ENCODE measurements around the gene KATNB1. TPM values are rescaled to one million over a fixed set of nuclear protein-coding genes. Genes with fewer than 3 reads are reported as not detected.
A peak's percentile ranks its signal among the peaks of the same experiment; 100 is the strongest.

Gene KATNB1
- total RNA-seq, 1 experiment from 2014 or later: 32.2 TPM

- TF ChIP-seq ZNF274 (IDR thresholded peaks at IDR 0.05; ENCODE audit: low read depth, low read length) (no peak), SIN3A (IDR thresholded peaks at IDR 0.05; ENCODE audit: low read depth) (no peak), EZH2phosphoT487 (IDR thresholded peaks at IDR 0.05; ENCODE audit: borderline replicate concordance) (no peak)
- no peaks in the 10 kb centered on the region for H3K9me2 ChIP-seq (ENCODE audit: insufficient read depth)
- peak overlapping the region; percentile 99 for H3K4me2 ChIP-seq (ENCODE audit: low read length)
- BruUV-seq (replicated peaks): no TSS peak
- H3K79me2 ChIP-seq (ENCODE audit: insufficient read depth, low read length): peaks cover 23% of the 10 kb centered on the region; the same call in 1 of the 2 replicates
- H3K9ac ChIP-seq (ENCODE audit: low read length): peak overlapping the region; percentile 87
- no peaks in the 10 kb centered on the region for H4K20me1 ChIP-seq (ENCODE audit: insufficient read depth)
- H2AFZ ChIP-seq (ENCODE audit: low read depth, low read length, poor library complexity, severe bottlenecking): no peak overlapping the region
- DNase-seq (ENCODE audit: low read depth, low spot score) (no peak), ATAC-seq (no peak)
- ChIA-PET RAD21 (ENCODE audit: low non-redundant PET in 1 of 2, low total read pairs in 2 of 2, uncharacterized antibody in 2 of 2, unreplicated experiment in 2 of 2) (no interaction called here), POLR2A (no interaction called here), CTCF (interaction anchor here (1.2 to 1.8 kb wide), 2 partner anchors 59 to 63 kb away, joined by 3 to 4 read pairs; no protein-coding TSS in a partner anchor)
- peak overlapping the region; percentile 80; the same call in 1 of the 2 replicates for H3K27ac ChIP-seq (ENCODE audit: low read depth, low read length)
- H3K9me3 ChIP-seq (ENCODE audit: control insufficient read depth in 1 of 2, insufficient read depth in 1 of 2, low read depth in 1 of 2, low read length in 2 of 2): no peaks in the 10 kb centered on the region
- peaks cover 67 to 76% of the 10 kb centered on the region in 2 experiments for H3K4me1 ChIP-seq (ENCODE audit: control insufficient read depth in 1 of 2, insufficient read depth in 2 of 2, low read length in 2 of 2)
- H3K27me3 ChIP-seq (ENCODE audit: insufficient read depth, low read length): no peaks in the 10 kb centered on the region
- peak overlapping the region; percentile 77 to 88 for H3K4me3 ChIP-seq (replicated peaks in 1 of 2; ENCODE audit: low read depth in 1 of 2, low read length in 2 of 2)
- peaks cover 0 to 2% of the 10 kb centered on the region in 2 experiments; a peak in 2 of 4 replicates for H3K36me3 ChIP-seq (ENCODE audit: control insufficient read depth in 1 of 2, insufficient read depth in 2 of 2, low read length in 2 of 2)
- intact Hi-C loops (cut with micrococcal nuclease): no loop called here
Observed at GRCh38 chr16:57800200-57801097, 64.9 kb downstream of the KATNB1 start.

- no peak for DNase-seq (ENCODE audit: low read depth, low spot score)
- RAD21 ChIA-PET (ENCODE audit: low non-redundant PET in 1 of 2, low total read pairs in 2 of 2, uncharacterized antibody in 2 of 2, unreplicated experiment in 2 of 2): interaction anchor here in 1 of 2 experiments (0.7 to 1.3 kb wide), 2 partner anchors 9 to 222 kb away, joined by 3 read pairs; no protein-coding TSS in a partner anchor
- no peaks in the 10 kb centered on the region for H3K9me3 ChIP-seq (ENCODE audit: control insufficient read depth in 1 of 2, insufficient read depth in 1 of 2, low read depth in 1 of 2, low read length in 2 of 2)
- TF ChIP-seq ELF1 (IDR thresholded peaks at IDR 0.05; ENCODE audit: borderline replicate concordance, low read depth): no peak
- 0 out of 2 replicates have a peak, but pooled peaks have one; percentile 9 for TF ChIP-seq RAD21 (IDR thresholded peaks at IDR 0.05; ENCODE audit: low read depth)
- no peak for TF ChIP-seq CBX3 (IDR thresholded peaks at IDR 0.05; ENCODE audit: low read depth)
- TF ChIP-seq TCF7L2 (IDR thresholded peaks at IDR 0.05; ENCODE audit: borderline replicate concordance, extremely low read depth, insufficient read depth, insufficient read length): no peak
- TF ChIP-seq FOSL1 (IDR thresholded peaks at IDR 0.05; ENCODE audit: low read depth): 0 out of 2 replicates have a peak, but pooled peaks have one; percentile 57
- no peak for TF ChIP-seq EZH2 (IDR thresholded peaks at IDR 0.05)
- peak in 1 of 3 experiments; percentile 15; a peak in 1 of 6 replicates for TF ChIP-seq CTCF (IDR thresholded peaks at IDR 0.05 in 2 of 3, conservative IDR thresholded peaks at IDR 0.05 in 1 of 3; ENCODE audit: borderline replicate concordance in 1 of 3, insufficient read depth in 1 of 3, low read depth in 2 of 3, low read length in 2 of 3)
- TF ChIP-seq, protein P1, sequence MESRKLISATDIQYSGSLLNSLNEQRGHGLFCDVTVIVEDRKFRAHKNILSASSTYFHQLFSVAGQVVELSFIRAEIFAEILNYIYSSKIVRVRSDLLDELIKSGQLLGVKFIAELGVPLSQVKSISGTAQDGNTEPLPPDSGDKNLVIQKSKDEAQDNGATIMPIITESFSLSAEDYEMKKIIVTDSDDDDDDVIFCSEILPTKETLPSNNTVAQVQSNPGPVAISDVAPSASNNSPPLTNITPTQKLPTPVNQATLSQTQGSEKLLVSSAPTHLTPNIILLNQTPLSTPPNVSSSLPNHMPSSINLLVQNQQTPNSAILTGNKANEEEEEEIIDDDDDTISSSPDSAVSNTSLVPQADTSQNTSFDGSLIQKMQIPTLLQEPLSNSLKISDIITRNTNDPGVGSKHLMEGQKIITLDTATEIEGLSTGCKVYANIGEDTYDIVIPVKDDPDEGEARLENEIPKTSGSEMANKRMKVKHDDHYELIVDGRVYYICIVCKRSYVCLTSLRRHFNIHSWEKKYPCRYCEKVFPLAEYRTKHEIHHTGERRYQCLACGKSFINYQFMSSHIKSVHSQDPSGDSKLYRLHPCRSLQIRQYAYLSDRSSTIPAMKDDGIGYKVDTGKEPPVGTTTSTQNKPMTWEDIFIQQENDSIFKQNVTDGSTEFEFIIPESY (IDR thresholded peaks at IDR 0.05; ENCODE audit: extremely low read depth, insufficient replicate concordance, low read length): no peak
- TF ChIP-seq JUND (IDR thresholded peaks at IDR 0.05): no peak
Observed at GRCh38 chr16:57801098-57801808, 65.7 kb downstream of the KATNB1 start.

More at GRCh38 chr16:57801098-57801808, 65.7 kb downstream of the KATNB1 start:
- intact Hi-C loops (cut with micrococcal nuclease): no loop called here
- peak; percentile 69 for ATAC-seq
- H4K20me1 ChIP-seq (ENCODE audit: insufficient read depth): no peaks in the 10 kb centered on the region
- peaks cover 61 to 70% of the 10 kb centered on the region in 2 experiments for H3K4me1 ChIP-seq (ENCODE audit: control insufficient read depth in 1 of 2, insufficient read depth in 2 of 2, low read length in 2 of 2)
- POLR2A ChIA-PET: no interaction called here
- CTCF ChIA-PET: interaction anchor here (1.1 to 1.8 kb wide), 3 partner anchors 9 to 62 kb away, joined by 3 to 4 read pairs (median 3); no protein-coding TSS in a partner anchor
- H3K27me3 ChIP-seq (ENCODE audit: insufficient read depth, low read length): no peaks in the 10 kb centered on the region
- peak overlapping the region; percentile 99 for H3K4me2 ChIP-seq (ENCODE audit: low read length)
- peak overlapping the region; percentile 77 to 88 for H3K4me3 ChIP-seq (replicated peaks in 1 of 2; ENCODE audit: low read depth in 1 of 2, low read length in 2 of 2)
- H3K9me2 ChIP-seq (ENCODE audit: insufficient read depth): no peaks in the 10 kb centered on the region
- H2AFZ ChIP-seq (ENCODE audit: low read depth, low read length, poor library complexity, severe bottlenecking): no peak overlapping the region
- H3K79me2 ChIP-seq (ENCODE audit: insufficient read depth, low read length): peaks cover 23% of the 10 kb centered on the region; the same call in 1 of the 2 replicates
- peaks cover 0 to 2% of the 10 kb centered on the region in 2 experiments; a peak in 2 of 4 replicates for H3K36me3 ChIP-seq (ENCODE audit: control insufficient read depth in 1 of 2, insufficient read depth in 2 of 2, low read length in 2 of 2)
- H3K9ac ChIP-seq (ENCODE audit: low read length): peak overlapping the region; percentile 87
- TSS peak; percentile 53 for BruUV-seq (replicated peaks)
- peak overlapping the region; percentile 80 for H3K27ac ChIP-seq (ENCODE audit: low read depth, low read length)
